Measurements from ENCODE around the gene VPS36. TPM values are rescaled to one million over a fixed set of nuclear protein-coding genes. Genes with fewer than 3 reads are reported as not detected.

Gene VPS36
- polyA plus RNA-seq, 1 donor (not counting 4 experiments of a cell fraction or from before 2014, with no cell fraction given): 36.5 TPM

DNA sequence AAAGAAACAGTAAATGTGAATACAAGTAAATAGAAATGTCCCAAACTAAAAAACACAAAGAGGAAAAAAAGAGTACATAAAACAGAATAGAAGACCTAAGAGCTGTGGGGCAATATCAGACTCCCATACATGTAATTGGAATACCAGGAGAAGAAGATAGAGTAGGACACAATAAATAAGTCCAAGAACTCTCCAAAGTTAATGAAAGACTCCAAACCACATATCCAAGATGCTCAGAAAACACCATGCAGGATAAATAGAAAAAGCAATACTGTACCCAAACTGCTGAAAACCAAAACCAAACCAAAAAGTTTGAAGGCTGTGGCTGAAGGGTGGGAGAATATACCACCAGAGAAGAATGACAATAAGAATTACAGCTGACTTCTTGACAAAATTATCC lies 62.7 kb downstream of the VPS36 start:
- H3K4me3 ChIP-seq (ENCODE audit: control insufficient read depth in 2 of 3, extremely low read depth in 1 of 3, insufficient read depth in 2 of 3, low read depth in 1 of 3, low read length in 3 of 3): no peak overlapping the region
- no peak overlapping the region for H2AFZ ChIP-seq (ENCODE audit: control insufficient read depth, low read length)
- H3K27me3 ChIP-seq (ENCODE audit: control insufficient read depth, extremely low read depth, insufficient read depth, low read length): no peaks in the 10 kb centered on the region
- H3K9ac ChIP-seq (ENCODE audit: control insufficient read depth, extremely low read depth, insufficient read depth, low read length): no peak overlapping the region
- no peak for TF ChIP-seq EZH2 (IDR thresholded peaks at IDR 0.05; ENCODE audit: low read length)
- TF ChIP-seq, protein P1, sequence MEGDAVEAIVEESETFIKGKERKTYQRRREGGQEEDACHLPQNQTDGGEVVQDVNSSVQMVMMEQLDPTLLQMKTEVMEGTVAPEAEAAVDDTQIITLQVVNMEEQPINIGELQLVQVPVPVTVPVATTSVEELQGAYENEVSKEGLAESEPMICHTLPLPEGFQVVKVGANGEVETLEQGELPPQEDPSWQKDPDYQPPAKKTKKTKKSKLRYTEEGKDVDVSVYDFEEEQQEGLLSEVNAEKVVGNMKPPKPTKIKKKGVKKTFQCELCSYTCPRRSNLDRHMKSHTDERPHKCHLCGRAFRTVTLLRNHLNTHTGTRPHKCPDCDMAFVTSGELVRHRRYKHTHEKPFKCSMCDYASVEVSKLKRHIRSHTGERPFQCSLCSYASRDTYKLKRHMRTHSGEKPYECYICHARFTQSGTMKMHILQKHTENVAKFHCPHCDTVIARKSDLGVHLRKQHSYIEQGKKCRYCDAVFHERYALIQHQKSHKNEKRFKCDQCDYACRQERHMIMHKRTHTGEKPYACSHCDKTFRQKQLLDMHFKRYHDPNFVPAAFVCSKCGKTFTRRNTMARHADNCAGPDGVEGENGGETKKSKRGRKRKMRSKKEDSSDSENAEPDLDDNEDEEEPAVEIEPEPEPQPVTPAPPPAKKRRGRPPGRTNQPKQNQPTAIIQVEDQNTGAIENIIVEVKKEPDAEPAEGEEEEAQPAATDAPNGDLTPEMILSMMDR (optimal IDR thresholded peaks at IDR 0.05 in 1 of 3, IDR thresholded peaks at IDR 0.05 in 1 of 3, conservative IDR thresholded peaks at IDR 0.05 in 1 of 3; ENCODE audit: extremely low read depth in 1 of 3, insufficient read depth in 2 of 3, low read length in 3 of 3): no peak
- H3K79me2 ChIP-seq (ENCODE audit: control insufficient read depth, insufficient read depth, low read length): no peaks in the 10 kb centered on the region
- peaks cover 4% of the 10 kb centered on the region for H3K4me1 ChIP-seq (ENCODE audit: control insufficient read depth, extremely low read depth, insufficient read depth, low read length)
- no peak for FAIRE-seq
- no peaks in the 10 kb centered on the region for H3K9me3 ChIP-seq (ENCODE audit: control insufficient read depth, low read depth, low read length)
- H3K4me2 ChIP-seq (ENCODE audit: control insufficient read depth, extremely low read depth, insufficient read depth, low read depth, low read length): no peak overlapping the region
- no peak for DNase-seq (ENCODE audit: low read depth, low spot score)
- dilution Hi-C loops (cut with MboI; ENCODE audit: extremely low pct_ligation_motif_present, low sequenced_read_pairs): no loop called here
- peaks cover 0 to 7% of the 10 kb centered on the region in 2 experiments for H3K36me3 ChIP-seq (ENCODE audit: control insufficient read depth in 2 of 2, extremely low read depth in 1 of 2, insufficient read depth in 2 of 2, low read length in 2 of 2)
- no peaks in the 10 kb centered on the region for H3K9me1 ChIP-seq (ENCODE audit: control insufficient read depth, extremely low read depth, insufficient read depth, low read length)
- H3K27ac ChIP-seq (ENCODE audit: control insufficient read depth, insufficient read depth, low read length): no peak overlapping the region
- H4K20me1 ChIP-seq (ENCODE audit: control insufficient read depth, extremely low read depth, insufficient read depth, low read length): no peaks in the 10 kb centered on the region

DNA sequence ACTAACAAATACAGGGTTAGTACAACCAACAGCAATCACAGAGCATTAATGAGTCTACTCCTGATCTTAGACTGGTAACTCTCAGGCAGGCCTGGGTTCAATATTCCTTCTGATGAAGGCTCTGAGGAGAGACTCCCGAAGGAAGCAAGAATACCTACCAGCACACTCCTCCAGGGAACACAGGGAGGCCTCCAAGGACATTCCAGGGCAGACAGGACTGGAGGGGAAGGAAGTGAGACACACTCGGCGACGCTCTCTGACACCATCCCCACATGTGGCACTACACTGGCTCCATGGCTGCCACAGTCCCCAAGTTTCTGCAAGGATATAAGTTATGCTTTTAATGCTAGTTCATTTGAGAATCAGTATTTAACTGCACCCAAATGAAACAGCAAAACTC lies 64.6 kb downstream of the VPS36 start:
- Histone ChIP-seq H4K20me1 (ENCODE audit: control insufficient read depth, extremely low read depth, insufficient read depth, low read length) (no peaks in the 10 kb centered on the region), H3K27ac (ENCODE audit: control insufficient read depth, insufficient read depth, low read length) (no peak overlapping the region), H3K9me3 (ENCODE audit: control insufficient read depth, low read depth, low read length) (no peaks in the 10 kb centered on the region), H3K27me3 (ENCODE audit: control insufficient read depth, extremely low read depth, insufficient read depth, low read length) (no peaks in the 10 kb centered on the region), H3K9me1 (ENCODE audit: control insufficient read depth, extremely low read depth, insufficient read depth, low read length) (no peaks in the 10 kb centered on the region), H2AFZ (ENCODE audit: control insufficient read depth, low read length) (no peak overlapping the region), H3K79me2 (ENCODE audit: control insufficient read depth, insufficient read depth, low read length) (no peaks in the 10 kb centered on the region), H3K9ac (ENCODE audit: control insufficient read depth, extremely low read depth, insufficient read depth, low read length) (no peak overlapping the region), H3K4me3 (ENCODE audit: control insufficient read depth in 2 of 3, extremely low read depth in 1 of 3, insufficient read depth in 2 of 3, low read depth in 1 of 3, low read length in 3 of 3) (no peak overlapping the region), H3K4me2 (ENCODE audit: control insufficient read depth, extremely low read depth, insufficient read depth, low read depth, low read length) (no peak overlapping the region), H3K36me3 (ENCODE audit: control insufficient read depth in 2 of 2, extremely low read depth in 1 of 2, insufficient read depth in 2 of 2, low read length in 2 of 2) (peaks cover 0 to 7% of the 10 kb centered on the region in 2 experiments), H3K4me1 (ENCODE audit: control insufficient read depth, extremely low read depth, insufficient read depth, low read length) (no peaks in the 10 kb centered on the region)
- dilution Hi-C loops (cut with MboI; ENCODE audit: extremely low pct_ligation_motif_present, low sequenced_read_pairs): no loop called here
- FAIRE-seq: no peak
- no peak for DNase-seq (ENCODE audit: low read depth, low spot score)
- no peak for TF ChIP-seq EZH2 (IDR thresholded peaks at IDR 0.05; ENCODE audit: low read length)
- TF ChIP-seq, protein P1 (optimal IDR thresholded peaks at IDR 0.05 in 1 of 3, IDR thresholded peaks at IDR 0.05 in 1 of 3, conservative IDR thresholded peaks at IDR 0.05 in 1 of 3; ENCODE audit: extremely low read depth in 1 of 3, insufficient read depth in 2 of 3, low read length in 3 of 3): no peak
